ENCODE data around the gene INTS14. TPM values are rescaled to one million over a fixed set of nuclear protein-coding genes. Genes with fewer than 3 reads are reported as not detected.
"Not testable (repeated sequence)": the region's sequence is repeated elsewhere in the genome, so short reads cannot be mapped to it uniquely, and the experiment has no call there.

Gene INTS14
- total RNA-seq, 1 donor from 2014 or later: 32.0 TPM

DNA sequence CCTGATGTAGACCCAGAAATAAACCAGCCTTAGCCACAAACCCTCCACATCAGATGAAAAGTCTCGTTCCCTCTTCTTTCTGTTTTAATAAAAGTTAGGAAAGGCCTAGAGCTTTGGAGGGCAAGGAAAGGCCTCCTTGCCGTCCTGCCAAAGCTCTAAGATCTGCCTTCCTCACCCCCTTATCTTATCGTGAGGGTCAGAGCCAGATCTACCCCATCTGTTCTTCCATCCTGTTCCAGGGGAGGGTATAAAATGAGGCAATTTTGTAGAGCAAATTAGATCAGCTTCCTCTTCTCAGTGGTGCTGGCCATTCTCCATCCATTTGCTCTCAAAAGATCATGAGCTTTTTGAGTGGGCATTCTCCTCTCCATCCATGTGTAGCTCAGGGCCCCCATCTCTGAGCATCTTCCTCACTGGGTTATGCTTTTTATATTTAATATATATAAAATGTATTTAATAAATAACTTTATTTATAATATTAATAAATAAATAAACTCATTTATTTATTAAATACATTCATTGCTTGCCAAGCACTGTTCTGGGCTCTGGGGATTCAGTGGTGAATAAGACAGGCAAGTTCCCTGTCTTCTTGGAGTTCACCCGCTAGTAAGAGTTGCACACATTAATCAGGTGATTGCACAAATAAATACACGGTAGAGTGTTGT is 8.8 kb upstream of the INTS14 start:
- Histone ChIP-seq H3K27me3 (no peaks in the 10 kb centered on the region), H3K4me1 (no peaks in the 10 kb centered on the region), H3K9me3 (no peaks in the 10 kb centered on the region), H3K27ac (no peak overlapping the region), H3K36me3 (peaks cover 6% of the 10 kb centered on the region), H3K4me3 (no peak overlapping the region)
- intact Hi-C loops (cut with DNase I): no loop called here
- ATAC-seq: no peak
- TF ChIP-seq, protein P1, sequence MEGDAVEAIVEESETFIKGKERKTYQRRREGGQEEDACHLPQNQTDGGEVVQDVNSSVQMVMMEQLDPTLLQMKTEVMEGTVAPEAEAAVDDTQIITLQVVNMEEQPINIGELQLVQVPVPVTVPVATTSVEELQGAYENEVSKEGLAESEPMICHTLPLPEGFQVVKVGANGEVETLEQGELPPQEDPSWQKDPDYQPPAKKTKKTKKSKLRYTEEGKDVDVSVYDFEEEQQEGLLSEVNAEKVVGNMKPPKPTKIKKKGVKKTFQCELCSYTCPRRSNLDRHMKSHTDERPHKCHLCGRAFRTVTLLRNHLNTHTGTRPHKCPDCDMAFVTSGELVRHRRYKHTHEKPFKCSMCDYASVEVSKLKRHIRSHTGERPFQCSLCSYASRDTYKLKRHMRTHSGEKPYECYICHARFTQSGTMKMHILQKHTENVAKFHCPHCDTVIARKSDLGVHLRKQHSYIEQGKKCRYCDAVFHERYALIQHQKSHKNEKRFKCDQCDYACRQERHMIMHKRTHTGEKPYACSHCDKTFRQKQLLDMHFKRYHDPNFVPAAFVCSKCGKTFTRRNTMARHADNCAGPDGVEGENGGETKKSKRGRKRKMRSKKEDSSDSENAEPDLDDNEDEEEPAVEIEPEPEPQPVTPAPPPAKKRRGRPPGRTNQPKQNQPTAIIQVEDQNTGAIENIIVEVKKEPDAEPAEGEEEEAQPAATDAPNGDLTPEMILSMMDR (IDR thresholded peaks at IDR 0.05): no peak
- no peak for DNase-seq

DNA sequence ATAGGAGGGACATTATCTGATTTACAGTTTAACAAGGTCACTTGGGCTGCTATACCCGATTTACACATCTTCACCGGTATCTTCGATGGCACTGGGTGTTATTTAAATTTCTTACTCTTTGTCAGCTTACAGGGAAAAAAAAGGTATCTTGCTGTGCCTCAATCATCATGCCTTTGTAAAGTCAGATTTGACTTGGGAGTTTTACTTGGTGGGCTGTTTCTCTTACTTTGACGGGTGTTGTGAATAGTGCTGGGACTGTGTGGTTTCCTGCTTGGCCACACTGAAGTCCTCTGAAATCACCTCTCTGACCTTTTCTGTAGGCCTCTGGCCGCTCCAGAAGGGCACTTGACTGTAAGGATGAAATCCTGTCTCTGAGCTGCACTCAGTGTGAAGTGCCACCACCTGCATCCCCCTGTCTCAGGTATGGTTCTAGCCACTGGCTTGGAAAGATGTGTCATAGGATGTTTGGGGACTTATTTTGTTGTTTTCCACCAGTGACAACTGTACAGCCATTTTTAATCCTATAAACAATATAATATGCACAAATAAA is 7.7 kb upstream of the INTS14 start:
- H3K36me3 ChIP-seq: no peaks in the 10 kb centered on the region
- ATAC-seq (no peak), DNase-seq (no peak)
- H3K4me1 ChIP-seq: no peaks in the 10 kb centered on the region
- H3K9me3 ChIP-seq: no peaks in the 10 kb centered on the region
- no peaks in the 10 kb centered on the region for H3K27me3 ChIP-seq
- TF ChIP-seq, protein P1 (IDR thresholded peaks at IDR 0.05): no peak
- intact Hi-C loops (cut with DNase I): no loop called here
- H3K27ac ChIP-seq: no peak overlapping the region
- H3K4me3 ChIP-seq: no peak overlapping the region

DNA sequence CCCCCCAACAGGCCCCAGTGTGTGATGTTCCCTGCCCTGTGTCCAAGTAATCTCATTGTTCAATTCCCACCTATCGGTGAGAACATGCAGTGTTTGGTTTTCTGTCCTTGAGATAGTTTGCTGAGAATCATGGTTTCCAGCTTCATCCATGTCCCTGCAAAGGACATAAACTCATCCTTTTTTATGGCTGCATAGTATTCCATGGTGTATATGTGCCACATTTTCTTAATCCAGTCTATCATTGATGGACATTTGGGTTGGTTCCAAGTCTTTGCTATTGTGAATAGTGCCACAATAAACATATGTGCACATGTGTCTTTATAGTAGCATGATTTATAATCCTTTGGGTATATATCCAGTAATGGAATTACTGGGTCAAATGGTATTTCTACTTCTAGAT is 5.0 kb upstream of the INTS14 start:
- H3K4me3 ChIP-seq; H3K27ac ChIP-seq; DNase-seq; H3K27me3 ChIP-seq; ATAC-seq; intact Hi-C loops (cut with DNase I); H3K9me3 ChIP-seq; H3K36me3 ChIP-seq: not testable (repeated sequence)
- peaks cover 11% of the 10 kb centered on the region for H3K4me1 ChIP-seq

DNA sequence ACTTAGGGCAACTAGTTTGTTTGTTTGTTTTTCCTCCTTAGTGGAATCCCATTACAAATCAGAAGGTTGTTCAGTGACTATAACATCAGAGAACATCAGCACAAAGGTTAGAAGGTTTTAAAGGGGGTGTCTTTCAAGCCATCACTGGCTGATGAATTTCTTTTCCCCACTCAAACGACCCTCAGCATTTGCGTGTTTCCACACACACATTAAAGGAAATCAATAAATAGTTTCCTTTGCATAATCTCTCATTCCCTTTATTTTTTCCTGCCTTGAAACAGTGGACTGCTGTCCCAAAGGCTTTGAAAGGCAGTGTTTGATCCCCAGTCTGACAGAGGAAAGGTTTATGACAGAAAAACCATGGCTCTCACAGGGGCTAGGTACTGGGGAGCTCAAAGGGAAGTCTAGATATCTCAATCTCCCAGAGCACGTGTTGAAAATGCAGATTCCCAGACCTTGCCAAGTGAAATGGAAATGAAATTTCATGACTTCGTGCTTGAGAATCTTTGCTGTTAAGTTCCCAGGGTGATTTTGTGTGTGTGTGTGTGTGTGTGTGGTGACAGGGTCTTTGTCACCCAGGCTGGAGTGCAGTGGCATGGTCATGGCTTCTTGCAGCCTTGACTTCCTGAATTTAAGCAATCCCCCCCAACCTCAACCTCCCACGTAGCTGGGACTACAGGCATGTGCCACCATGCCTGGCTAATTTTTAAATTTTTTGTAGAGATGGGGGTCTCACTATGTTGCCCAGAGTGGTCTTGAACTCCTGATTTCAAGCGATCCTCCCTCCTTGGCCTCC is 2.2 kb upstream of the INTS14 start:
- ATAC-seq (no peak), DNase-seq (no peak)
- Histone ChIP-seq H3K9me3 (no peaks in the 10 kb centered on the region), H3K36me3 (no peaks in the 10 kb centered on the region), H3K27ac (no peak overlapping the region), H3K4me3 (no peak overlapping the region), H3K4me1 (peaks cover 21% of the 10 kb centered on the region), H3K27me3 (no peaks in the 10 kb centered on the region)
- TF ChIP-seq, protein P1 (IDR thresholded peaks at IDR 0.05): no peak
- intact Hi-C loops (cut with DNase I): no loop called here

DNA sequence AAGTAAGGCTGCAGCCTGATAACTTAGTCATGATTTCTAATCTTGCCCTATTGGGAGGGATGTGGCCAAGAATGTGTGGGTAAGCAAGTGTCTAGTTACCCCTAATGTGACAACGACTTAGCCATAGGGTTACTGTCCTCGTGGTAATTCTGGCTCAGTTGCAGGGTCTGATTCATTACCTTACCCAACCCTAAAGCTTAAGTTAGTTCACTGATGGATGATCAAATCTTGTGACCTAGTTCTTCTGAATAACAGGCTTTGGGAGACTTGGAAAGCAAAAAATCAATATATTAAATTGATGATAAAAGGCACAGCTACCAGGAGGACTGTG is 1.6 kb upstream of the INTS14 start:
- DNase-seq (no peak), ATAC-seq (no peak)
- H3K27ac ChIP-seq: peak overlapping the region; percentile 92
- intact Hi-C loops (cut with DNase I): no loop called here
- H3K4me3 ChIP-seq: no peak overlapping the region
- H3K4me1 ChIP-seq: peaks cover 21% of the 10 kb centered on the region
- no peaks in the 10 kb centered on the region for H3K9me3 ChIP-seq
- TF ChIP-seq, protein P1 (IDR thresholded peaks at IDR 0.05): no peak
- H3K27me3 ChIP-seq: no peaks in the 10 kb centered on the region
- H3K36me3 ChIP-seq: no peaks in the 10 kb centered on the region

Measured in upper lobe of right lung (tissue), 1 donor.